Neural progenitor cell (in vitro differentiated cells): ENCODE measurements around the gene ZNF280B. TPM values are rescaled to one million over a fixed set of nuclear protein-coding genes. Genes with fewer than 3 reads are reported as not detected.

Source experiments
- DNase-seq: peaks from one replicate; pipeline ENCODE4 v3.0.0-alpha.2; 2016; ENCODE audit warnings: low spot score
- H2AFZ ChIP-seq: fragments of 200-600 bp; sonication (generic); replicated peaks from 2 replicates; pipeline ENCODE4 v1.6.1; 2016; ENCODE audit warnings: antibody characterized with exemption
- H3F3A ChIP-seq: fragments of 200-600 bp; sonication (generic); 2 replicates; pipeline ENCODE4 v1.6.1; 2016; ENCODE audit warnings: antibody characterized with exemption, low read depth
- H3K27ac ChIP-seq: fragments of 200-600 bp; sonication (generic); 2 replicates; pipeline ENCODE4 v1.5.1; 2016; ENCODE audit warnings: mild to moderate bottlenecking
- H3K27me3 ChIP-seq: fragments of 200-600 bp; sonication (generic); 2 replicates; pipeline ENCODE4 v1.6.1; 2016; ENCODE audit warnings: mild to moderate bottlenecking, moderate library complexity
- H3K36me3 ChIP-seq: fragments of 200-600 bp; sonication (generic); 2 replicates; pipeline ENCODE4 v1.5.1; 2016
- H3K4me1 ChIP-seq: fragments of 200-600 bp; sonication (generic); 2 replicates; pipeline ENCODE4 v1.6.1; 2016; ENCODE audit warnings: mixed run types
- H3K4me2 ChIP-seq: fragments of 200-600 bp; sonication (generic); 2 replicates; pipeline ENCODE4 v1.6.1; 2016
- H3K4me3 ChIP-seq: fragments of 200-600 bp; sonication (generic); 2 replicates; pipeline ENCODE4 v1.5.1; 2016
- H3K79me2 ChIP-seq: fragments of 200-600 bp; sonication (generic); 2 replicates; pipeline ENCODE4 v1.6.1; 2016; ENCODE audit warnings: low read depth
- H3K9ac ChIP-seq: fragments of 200-600 bp; sonication (generic); 2 replicates; pipeline ENCODE4 v1.6.1; 2016
- H3K9me3 ChIP-seq: fragments of 200-600 bp; sonication (generic); 2 replicates; pipeline ENCODE4 v1.5.1; 2016; ENCODE audit warnings: low read depth
- H4K20me1 ChIP-seq: fragments of 200-600 bp; sonication (generic); 2 replicates; pipeline ENCODE4 v1.6.1; 2016; ENCODE audit warnings: low read depth
- H3K27ac Mint-ChIP-seq: 3 replicates; pipeline ENCODE4 v1.8.0; 2021; ENCODE audit warnings: mixed read lengths
- H3K27me3 Mint-ChIP-seq: 2 replicates; pipeline ENCODE4 v1.8.0; 2022; ENCODE audit warnings: low read depth, mild to moderate bottlenecking, inconsistent platforms, moderate library complexity, mixed read lengths; ENCODE audit not compliant: insufficient read depth
- H3K36me3 Mint-ChIP-seq: 3 replicates; pipeline ENCODE4 v1.8.0; 2021; ENCODE audit warnings: mixed read lengths
- H3K4me1 Mint-ChIP-seq: 3 replicates; pipeline ENCODE4 v1.8.0; 2021; ENCODE audit warnings: mixed read lengths
- H3K4me3 Mint-ChIP-seq: 3 replicates; pipeline ENCODE4 v1.8.0; 2021; ENCODE audit warnings: mild to moderate bottlenecking, moderate library complexity, mixed read lengths
- H3K9me3 Mint-ChIP-seq: 3 replicates; pipeline ENCODE4 v1.8.0; 2020; ENCODE audit warnings: mixed read lengths
- EZH2 ChIP-seq: fragments of 200-600 bp; sonication (generic); IDR thresholded peaks from 2 replicates; pipeline ENCODE4 v1.6.1; 2017; ENCODE audit warnings: antibody characterized with exemption, mild to moderate bottlenecking, moderate library complexity
- EZH2phosphoT487 ChIP-seq: fragments of 200-600 bp; sonication (generic); IDR thresholded peaks from 2 replicates; pipeline ENCODE4 v1.6.1; 2017; ENCODE audit warnings: antibody characterized with exemption
- total RNA-seq: library from RNA; depleted of rRNA; stranded (reverse); fragments of >200 nt; gene quantifications from 2 replicates; pipeline ENCODE4 v1.2.3, GENCODE V29; 2015; ENCODE audit warnings: low replicate concordance
- TF ChIP-seq, protein P1 (sequence below): fragments of 200-600 bp; sonication (generic); IDR thresholded peaks from 2 replicates; pipeline ENCODE4 v1.5.1; 2017; ENCODE audit warnings: antibody characterized with exemption, mild to moderate bottlenecking

The ZNF280B gene
- total RNA-seq, 1 donor from 2014 or later = 14.2 TPM

DNA sequence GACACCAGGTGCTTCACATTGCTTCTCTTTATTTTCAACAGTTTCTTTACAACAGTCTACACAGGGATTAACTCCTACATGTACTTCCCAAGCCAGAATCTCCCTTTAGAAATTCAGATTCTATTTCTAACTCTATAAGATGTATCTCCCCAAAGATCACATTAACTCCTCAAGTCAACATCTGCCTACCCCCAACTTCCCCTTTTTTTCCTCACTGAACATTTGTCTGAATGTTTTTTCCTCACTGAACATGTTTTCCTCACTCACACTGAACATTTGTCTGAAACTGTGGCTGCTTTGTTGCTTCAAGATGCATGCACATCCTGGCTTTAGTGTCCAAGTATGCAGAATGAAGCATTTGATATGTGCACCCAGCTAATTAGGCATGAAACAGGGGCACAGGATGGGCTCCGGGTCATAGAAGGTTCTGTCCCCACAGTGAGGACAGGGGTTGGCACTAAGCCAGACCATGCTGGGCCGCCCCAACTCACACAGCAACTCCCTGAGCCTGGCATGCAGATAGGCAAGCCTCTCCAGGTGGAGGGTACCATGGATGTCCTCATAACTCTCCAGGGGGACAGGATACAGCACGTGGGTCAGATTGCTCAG lies 39.3 kb upstream of the ZNF280B start:
- Histone ChIP-seq H3K4me3 (no peak overlapping the region), H3K27me3 (peaks cover 100% of the 10 kb centered on the region), H3K27ac (no peak overlapping the region), H3K4me1 (no peaks in the 10 kb centered on the region), H4K20me1 (no peaks in the 10 kb centered on the region), H3K9ac (no peak overlapping the region), H3K9me3 (no peaks in the 10 kb centered on the region), H2AFZ (no peak overlapping the region), H3F3A (no peaks in the 10 kb centered on the region), H3K36me3 (no peaks in the 10 kb centered on the region), H3K4me2 (no peak overlapping the region), H3K79me2 (no peaks in the 10 kb centered on the region)
- H3K27me3 Mint-ChIP-seq = peaks cover 5% of the 10 kb centered on the region
- no peaks in the 10 kb centered on the region for H3K9me3 Mint-ChIP-seq
- H3K36me3 Mint-ChIP-seq = no peaks in the 10 kb centered on the region
- no peak overlapping the region for H3K4me3 Mint-ChIP-seq
- TF ChIP-seq EZH2 (no peak), EZH2phosphoT487 (no peak)
- TF ChIP-seq, protein P1, sequence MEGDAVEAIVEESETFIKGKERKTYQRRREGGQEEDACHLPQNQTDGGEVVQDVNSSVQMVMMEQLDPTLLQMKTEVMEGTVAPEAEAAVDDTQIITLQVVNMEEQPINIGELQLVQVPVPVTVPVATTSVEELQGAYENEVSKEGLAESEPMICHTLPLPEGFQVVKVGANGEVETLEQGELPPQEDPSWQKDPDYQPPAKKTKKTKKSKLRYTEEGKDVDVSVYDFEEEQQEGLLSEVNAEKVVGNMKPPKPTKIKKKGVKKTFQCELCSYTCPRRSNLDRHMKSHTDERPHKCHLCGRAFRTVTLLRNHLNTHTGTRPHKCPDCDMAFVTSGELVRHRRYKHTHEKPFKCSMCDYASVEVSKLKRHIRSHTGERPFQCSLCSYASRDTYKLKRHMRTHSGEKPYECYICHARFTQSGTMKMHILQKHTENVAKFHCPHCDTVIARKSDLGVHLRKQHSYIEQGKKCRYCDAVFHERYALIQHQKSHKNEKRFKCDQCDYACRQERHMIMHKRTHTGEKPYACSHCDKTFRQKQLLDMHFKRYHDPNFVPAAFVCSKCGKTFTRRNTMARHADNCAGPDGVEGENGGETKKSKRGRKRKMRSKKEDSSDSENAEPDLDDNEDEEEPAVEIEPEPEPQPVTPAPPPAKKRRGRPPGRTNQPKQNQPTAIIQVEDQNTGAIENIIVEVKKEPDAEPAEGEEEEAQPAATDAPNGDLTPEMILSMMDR = no peak
- H3K4me1 Mint-ChIP-seq = no peaks in the 10 kb centered on the region
- no peak overlapping the region for H3K27ac Mint-ChIP-seq
- DNase-seq = no peak

DNA sequence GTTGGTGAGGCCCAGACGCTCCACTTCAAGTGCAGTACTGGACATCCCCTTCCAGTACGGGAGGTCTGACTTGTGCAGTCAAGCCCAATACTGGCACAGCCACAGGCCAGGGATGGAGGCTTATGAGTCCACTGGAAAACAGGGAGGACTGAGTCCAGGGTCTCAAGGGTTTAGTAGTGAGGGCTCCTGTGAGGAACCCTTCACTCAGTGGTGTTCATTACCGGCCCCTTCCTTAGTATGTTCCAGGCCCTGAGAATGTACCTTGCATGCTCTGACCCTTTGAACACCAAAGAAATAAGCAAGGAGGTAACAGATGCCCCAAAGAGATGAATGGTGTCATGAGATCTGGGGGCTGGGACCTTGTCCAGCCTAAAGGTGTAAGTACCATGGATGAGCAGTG lies 38.7 kb upstream of the ZNF280B start:
- Mint-ChIP-seq H3K36me3 (no peaks in the 10 kb centered on the region), H3K9me3 (no peaks in the 10 kb centered on the region), H3K27me3 (peaks cover 5% of the 10 kb centered on the region), H3K4me1 (no peaks in the 10 kb centered on the region), H3K4me3 (no peak overlapping the region), H3K27ac (no peak overlapping the region)
- no peak overlapping the region for H3K9ac ChIP-seq
- no peak overlapping the region for H2AFZ ChIP-seq
- no peak overlapping the region for H3K4me2 ChIP-seq
- no peaks in the 10 kb centered on the region for H3K4me1 ChIP-seq
- DNase-seq = no peak
- H3K9me3 ChIP-seq = no peaks in the 10 kb centered on the region
- H3K79me2 ChIP-seq = no peaks in the 10 kb centered on the region
- peaks cover 100% of the 10 kb centered on the region for H3K27me3 ChIP-seq
- H3K4me3 ChIP-seq = no peak overlapping the region
- H3F3A ChIP-seq = no peaks in the 10 kb centered on the region
- TF ChIP-seq EZH2 (no peak), EZH2phosphoT487 (no peak)
- TF ChIP-seq, protein P1 = no peak
- H4K20me1 ChIP-seq = no peaks in the 10 kb centered on the region
- no peaks in the 10 kb centered on the region for H3K36me3 ChIP-seq
- no peak overlapping the region for H3K27ac ChIP-seq

DNA sequence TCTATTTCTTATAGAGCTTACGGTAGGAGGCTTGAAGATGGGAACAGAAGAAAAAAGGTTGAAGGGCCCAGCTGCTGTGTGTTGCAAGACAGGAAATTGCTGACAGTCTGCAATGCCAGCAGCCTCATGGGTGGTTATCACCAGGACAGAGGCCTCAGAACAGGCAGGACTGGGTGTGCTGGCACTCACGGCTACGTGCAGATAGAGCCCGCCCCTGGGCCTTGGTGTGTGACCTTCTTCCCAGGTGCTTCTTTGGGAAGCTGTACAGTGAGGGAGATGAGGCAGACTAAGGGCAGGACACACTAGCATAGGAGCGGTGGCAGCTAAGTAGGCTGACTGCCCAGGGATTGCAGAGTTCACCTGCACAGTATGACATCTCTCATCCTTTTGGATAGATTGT lies 37.9 kb upstream of the ZNF280B start:
- Histone ChIP-seq H3K4me2 (no peak overlapping the region), H3F3A (no peaks in the 10 kb centered on the region), H3K4me1 (no peaks in the 10 kb centered on the region), H2AFZ (no peak overlapping the region), H3K79me2 (no peaks in the 10 kb centered on the region), H4K20me1 (no peaks in the 10 kb centered on the region), H3K9ac (no peak overlapping the region), H3K36me3 (no peaks in the 10 kb centered on the region), H3K27me3 (peaks cover 100% of the 10 kb centered on the region), H3K9me3 (no peaks in the 10 kb centered on the region), H3K4me3 (no peak overlapping the region), H3K27ac (no peak overlapping the region)
- TF ChIP-seq, protein P1 = no peak
- TF ChIP-seq EZH2phosphoT487 (no peak), EZH2 (no peak)
- H3K9me3 Mint-ChIP-seq = no peaks in the 10 kb centered on the region
- no peaks in the 10 kb centered on the region for H3K4me1 Mint-ChIP-seq
- no peak overlapping the region for H3K4me3 Mint-ChIP-seq
- DNase-seq = no peak
- no peak overlapping the region for H3K27ac Mint-ChIP-seq
- peaks cover 5% of the 10 kb centered on the region for H3K27me3 Mint-ChIP-seq
- H3K36me3 Mint-ChIP-seq = no peaks in the 10 kb centered on the region
